AG04450 (cell line): Measurements from ENCODE around the gene PRR19. TPM values are rescaled to one million over a fixed set of nuclear protein-coding genes. Genes with fewer than 3 reads are reported as not detected.
"Not testable (repeated sequence)": the region's sequence is repeated elsewhere in the genome, so short reads cannot be mapped to it uniquely, and the experiment has no call there.

Experiments
- CTCF ChIA-PET: fragments of 300-600, 350-600 bp; formaldehyde crosslinking; extraction: SDS; loops from one replicate; lab custom pipeline; 2022; ENCODE audit warnings: antibody characterized with exemption, inconsistent platforms; lab: Charles Lee
- POLR2A ChIA-PET: fragments of 350-600 bp; formaldehyde crosslinking; extraction: SDS; loops from one replicate; lab custom pipeline; 2021; ENCODE audit warnings: antibody characterized with exemption, inconsistent platforms; lab: Yijun Ruan, JAX
- DNase-seq: peaks from one replicate; pipeline ENCODE4 v3.0.0-alpha.2; 2011; ENCODE audit warnings: low read depth, low spot score
- H3K27ac ChIP-seq: one replicate; pipeline ENCODE4 v1.5.1; 2012; ENCODE audit warnings: low read depth, low read length, control low read depth
- H3K27me3 ChIP-seq: one replicate; pipeline ENCODE4 v1.6.0; 2012; ENCODE audit warnings: low read length; ENCODE audit not compliant: control insufficient read depth, insufficient read depth
- H3K4me3 ChIP-seq: 2 replicates; pipeline ENCODE4 v1.5.1; 2011; ENCODE audit warnings: mild to moderate bottlenecking, low read depth, low read length, control low read depth
- H3K9me3 ChIP-seq: 2 replicates; pipeline ENCODE4 v1.5.1; 2012; ENCODE audit warnings: low read length; ENCODE audit not compliant: control insufficient read depth, insufficient read depth
- polyA plus RNA-seq: library from polyadenylated mRNA; depleted of rRNA; stranded (reverse); fragments of >200 nt; gene quantifications from 2 replicates; pipeline ENCODE4 v1.2.3, GENCODE V29; 2011
- TF ChIP-seq, protein P1 (sequence below): IDR thresholded peaks from 2 replicates; pipeline ENCODE4 v1.5.1; 2011; ENCODE audit warnings: low read depth, low read length, control low read depth, inconsistent platforms

The PRR19 gene
- polyA plus RNA-seq, 1 experiment = 0.40 TPM

GRCh38 chr19:42333018-42333417, 31.1 kb downstream of the PRR19 start:
- Histone ChIP-seq H3K27ac (no peak overlapping the region), H3K9me3 (no peaks in the 10 kb centered on the region), H3K27me3 (no peaks in the 10 kb centered on the region), H3K4me3 (no peak overlapping the region)
- TF ChIP-seq, protein P1, sequence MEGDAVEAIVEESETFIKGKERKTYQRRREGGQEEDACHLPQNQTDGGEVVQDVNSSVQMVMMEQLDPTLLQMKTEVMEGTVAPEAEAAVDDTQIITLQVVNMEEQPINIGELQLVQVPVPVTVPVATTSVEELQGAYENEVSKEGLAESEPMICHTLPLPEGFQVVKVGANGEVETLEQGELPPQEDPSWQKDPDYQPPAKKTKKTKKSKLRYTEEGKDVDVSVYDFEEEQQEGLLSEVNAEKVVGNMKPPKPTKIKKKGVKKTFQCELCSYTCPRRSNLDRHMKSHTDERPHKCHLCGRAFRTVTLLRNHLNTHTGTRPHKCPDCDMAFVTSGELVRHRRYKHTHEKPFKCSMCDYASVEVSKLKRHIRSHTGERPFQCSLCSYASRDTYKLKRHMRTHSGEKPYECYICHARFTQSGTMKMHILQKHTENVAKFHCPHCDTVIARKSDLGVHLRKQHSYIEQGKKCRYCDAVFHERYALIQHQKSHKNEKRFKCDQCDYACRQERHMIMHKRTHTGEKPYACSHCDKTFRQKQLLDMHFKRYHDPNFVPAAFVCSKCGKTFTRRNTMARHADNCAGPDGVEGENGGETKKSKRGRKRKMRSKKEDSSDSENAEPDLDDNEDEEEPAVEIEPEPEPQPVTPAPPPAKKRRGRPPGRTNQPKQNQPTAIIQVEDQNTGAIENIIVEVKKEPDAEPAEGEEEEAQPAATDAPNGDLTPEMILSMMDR = no peak
- ChIA-PET POLR2A (no interaction called here), CTCF (no interaction called here)
- no peak for DNase-seq

DNA sequence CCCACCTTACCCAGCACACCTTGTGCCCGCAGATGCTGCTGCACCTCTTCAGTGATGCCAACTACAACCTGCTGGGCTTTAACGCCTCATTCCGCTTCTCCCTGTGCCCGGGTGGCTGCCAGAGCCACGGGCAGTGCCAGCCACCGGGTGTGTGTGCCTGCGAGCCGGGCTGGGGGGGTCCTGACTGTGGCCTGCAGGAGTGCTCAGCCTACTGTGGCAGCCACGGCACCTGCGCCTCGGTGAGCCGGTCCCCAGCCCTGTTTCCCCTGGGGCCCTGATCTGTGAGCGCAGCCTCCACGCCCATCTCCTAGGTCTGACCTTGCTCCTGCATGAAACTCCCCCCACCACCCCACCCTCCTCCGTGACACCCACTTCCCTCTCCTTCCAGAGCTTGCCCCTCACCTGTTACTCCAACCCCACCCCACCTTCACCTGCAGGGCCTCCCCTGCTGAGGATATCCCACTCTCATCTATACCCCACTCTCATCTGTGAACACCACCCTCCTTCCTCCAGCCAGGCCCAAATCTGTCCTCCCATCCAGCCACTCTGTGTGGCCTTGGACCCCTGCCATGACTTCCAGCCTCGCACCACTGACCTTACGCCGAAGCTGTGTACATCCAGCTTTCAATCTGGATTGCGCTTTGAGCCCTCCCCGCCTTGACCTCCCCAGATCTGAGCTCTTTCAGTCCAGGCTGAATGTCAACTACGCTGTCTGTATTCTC, 32.2 kb downstream of the PRR19 start:
- Histone ChIP-seq H3K9me3 (no peaks in the 10 kb centered on the region), H3K27me3 (no peaks in the 10 kb centered on the region), H3K27ac (no peak overlapping the region), H3K4me3 (no peak overlapping the region)
- DNase-seq = no peak
- TF ChIP-seq, protein P1 = no peak
- ChIA-PET CTCF (no interaction called here), POLR2A (no interaction called here)

DNA sequence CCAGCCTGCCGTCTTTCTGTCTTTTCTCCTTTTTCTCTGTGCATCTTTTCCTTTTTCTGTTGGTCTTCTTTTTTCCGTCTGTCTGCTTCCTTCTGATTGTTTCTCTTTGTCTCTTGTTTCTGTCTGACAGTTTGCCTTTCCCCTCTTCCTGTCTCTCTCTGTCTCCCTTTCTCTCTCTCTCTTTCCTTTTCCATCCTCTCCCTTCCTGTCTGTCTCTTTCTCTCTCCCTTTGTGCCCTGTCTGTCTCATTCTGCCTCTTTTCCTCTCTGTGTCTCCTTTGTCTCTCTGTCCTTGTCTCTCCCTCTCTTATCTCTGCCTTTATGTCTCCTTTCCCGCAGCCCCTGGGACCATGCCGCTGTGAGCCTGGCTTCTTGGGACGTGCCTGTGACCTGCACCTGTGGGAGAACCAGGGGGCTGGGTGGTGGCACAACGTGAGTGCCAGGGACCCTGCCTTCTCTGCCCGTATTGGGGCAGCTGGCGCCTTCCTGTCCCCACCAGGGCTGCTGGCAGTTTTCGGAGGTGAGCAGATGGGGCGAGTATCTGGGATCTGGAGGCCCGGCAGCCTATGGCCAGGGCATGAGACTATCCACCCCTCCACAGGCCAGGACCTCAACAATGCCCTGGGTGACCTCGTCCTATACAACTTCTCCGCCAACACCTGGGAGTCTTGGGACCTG, 32.9 kb downstream of the PRR19 start:
- Histone ChIP-seq H3K27me3 (no peaks in the 10 kb centered on the region), H3K27ac (no peak overlapping the region), H3K9me3 (no peaks in the 10 kb centered on the region), H3K4me3 (no peak overlapping the region)
- no peak for DNase-seq
- TF ChIP-seq, protein P1 = no peak
- ChIA-PET POLR2A (no interaction called here), CTCF (no interaction called here)

DNA sequence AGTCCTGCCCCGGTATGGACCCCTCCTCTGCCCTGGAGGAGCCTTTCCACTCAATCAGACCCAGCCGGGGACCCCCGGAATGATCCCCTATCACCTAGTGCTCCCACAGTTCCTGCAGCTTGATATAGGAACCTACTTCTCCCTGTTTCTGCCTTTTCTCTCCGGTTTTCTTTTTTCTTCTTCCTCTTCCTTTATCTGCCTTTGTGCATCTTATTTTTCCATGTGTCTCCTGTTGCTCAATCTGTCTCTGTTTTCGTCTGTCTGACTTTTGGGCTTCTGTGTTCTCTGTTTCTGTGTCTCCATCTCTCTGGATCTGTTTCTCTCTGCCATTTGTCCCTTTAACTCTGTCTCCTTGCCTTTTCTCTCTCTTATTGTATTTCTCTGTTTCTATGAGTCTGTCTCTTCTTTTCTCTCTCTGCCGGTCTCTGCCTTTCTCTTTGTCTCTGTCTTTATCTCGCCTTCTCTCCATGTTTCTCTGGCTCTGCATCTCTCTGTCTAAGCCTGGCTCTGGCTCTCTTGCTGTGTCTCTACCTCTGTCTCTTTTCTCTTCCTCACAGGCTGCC, 33.5 kb downstream of the PRR19 start:
- Histone ChIP-seq H3K9me3 (no peaks in the 10 kb centered on the region), H3K27me3 (no peaks in the 10 kb centered on the region), H3K4me3 (no peak overlapping the region), H3K27ac (no peak overlapping the region)
- no peak for DNase-seq
- ChIA-PET CTCF (no interaction called here), POLR2A (no interaction called here)
- TF ChIP-seq, protein P1 = no peak

- ChIA-PET POLR2A (no interaction called here), CTCF (no interaction called here)
- Histone ChIP-seq H3K9me3 (no peaks in the 10 kb centered on the region), H3K27me3 (no peaks in the 10 kb centered on the region), H3K27ac (no peak overlapping the region), H3K4me3 (no peak overlapping the region)
- TF ChIP-seq, protein P1 = no peak
- DNase-seq = no peak
Measured at GRCh38 chr19:42335971-42336370, 34.0 kb downstream of the PRR19 start.

- CTCF ChIA-PET, DNase-seq, POLR2A ChIA-PET: not testable (repeated sequence)
Measured at GRCh38 chr19:42339126-42339860, 37.4 kb downstream of the PRR19 start.

GRCh38 chr19:42339922-42340321, 38.0 kb downstream of the PRR19 start:
- H3K27me3 ChIP-seq, DNase-seq, H3K27ac ChIP-seq, H3K9me3 ChIP-seq, H3K4me3 ChIP-seq, POLR2A ChIA-PET, CTCF ChIA-PET: not testable (repeated sequence)

More at GRCh38 chr19:42339126-42339860, 37.4 kb downstream of the PRR19 start:
- H3K9me3 ChIP-seq, H3K27ac ChIP-seq, H3K27me3 ChIP-seq, H3K4me3 ChIP-seq: not testable (repeated sequence)
